HG02852 (cell line): ENCODE measurements around the gene PCNX2.

ENCODE experiments used
- ATAC-seq: cut with Tn5 transposase; IDR thresholded peaks from one replicate; pipeline ENCODE4 v1.9.1; 2021; ENCODE audit warnings: mild to moderate bottlenecking, moderate library complexity; ENCODE audit not compliant: unreplicated experiment

The PCNX2 gene

DNA sequence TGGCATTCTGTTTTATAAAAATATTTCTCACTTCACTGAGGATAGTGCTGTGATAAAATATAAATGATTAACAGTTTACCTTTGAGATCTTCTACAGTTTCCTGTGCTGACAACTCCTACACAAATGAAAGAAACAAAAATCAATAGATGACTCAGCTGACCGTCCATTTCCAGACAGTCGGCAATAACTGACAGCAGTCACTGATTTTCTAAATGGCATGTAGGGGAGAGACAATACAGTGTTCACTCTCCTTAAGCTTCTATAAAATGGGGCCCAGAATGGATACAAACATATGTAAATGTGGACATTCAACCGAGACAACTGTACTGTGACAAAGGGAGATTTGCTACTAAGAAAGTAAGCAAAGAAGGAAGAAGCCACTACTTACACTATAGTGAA is 34.3 kb downstream of the PCNX2 start:
- peak; percentile 94 for ATAC-seq

DNA sequence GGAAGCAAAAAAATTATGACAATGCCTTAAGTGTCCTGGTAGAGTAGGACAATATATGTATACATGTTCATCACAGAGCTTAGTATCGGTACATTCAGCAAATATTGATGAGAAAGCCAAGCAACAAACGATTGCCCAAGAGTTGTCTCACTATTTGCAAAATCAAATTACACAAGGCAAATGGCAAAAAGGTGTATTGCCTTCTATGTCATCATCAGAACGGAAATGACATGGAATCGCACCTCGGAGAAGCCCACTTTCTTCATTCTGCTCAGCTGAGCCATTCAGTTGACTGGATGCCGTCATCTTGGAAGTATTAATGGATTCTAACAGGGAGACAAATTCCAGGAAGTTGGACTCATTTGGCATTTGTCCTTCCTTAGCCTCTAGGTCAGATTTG is 37.7 kb downstream of the PCNX2 start:
- ATAC-seq = no peak

DNA sequence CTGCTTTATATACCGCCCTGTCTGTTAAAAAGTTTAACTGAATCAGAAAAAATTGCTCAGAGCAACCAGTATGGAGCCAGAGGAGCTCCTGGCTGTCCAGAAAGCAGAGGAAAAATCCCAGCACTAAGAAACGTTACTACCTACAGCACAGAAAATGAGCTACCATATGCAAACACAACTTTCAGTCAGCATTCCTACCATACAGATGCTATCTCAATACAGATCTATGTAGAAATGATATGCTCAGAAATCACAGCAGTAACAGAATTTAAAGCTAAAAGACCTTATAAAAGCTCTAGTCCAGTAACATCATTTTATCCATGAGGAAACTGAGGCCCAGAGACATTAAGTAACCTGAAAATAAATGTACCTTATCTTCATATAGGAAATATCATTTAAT is 38.7 kb downstream of the PCNX2 start:
- no peak for ATAC-seq

DNA sequence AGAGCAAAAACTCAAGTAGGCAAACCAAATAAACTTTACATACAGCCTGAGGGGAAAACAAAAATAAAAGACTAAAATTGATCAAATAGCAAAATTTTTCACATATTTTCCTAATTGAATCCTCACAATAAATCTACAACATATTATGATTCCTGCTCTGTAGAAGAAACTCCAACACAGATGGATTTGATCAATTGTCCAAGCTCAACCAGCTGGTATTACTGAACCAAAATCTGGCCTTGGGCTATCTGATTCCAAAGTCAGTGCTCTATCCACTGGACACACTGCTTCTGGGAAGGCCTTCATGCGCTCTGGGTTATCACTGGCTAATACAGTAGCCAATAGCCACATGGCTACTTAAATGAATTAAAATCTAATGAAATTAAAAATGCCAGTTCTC is 39.3 kb downstream of the PCNX2 start:
- no peak for ATAC-seq

DNA sequence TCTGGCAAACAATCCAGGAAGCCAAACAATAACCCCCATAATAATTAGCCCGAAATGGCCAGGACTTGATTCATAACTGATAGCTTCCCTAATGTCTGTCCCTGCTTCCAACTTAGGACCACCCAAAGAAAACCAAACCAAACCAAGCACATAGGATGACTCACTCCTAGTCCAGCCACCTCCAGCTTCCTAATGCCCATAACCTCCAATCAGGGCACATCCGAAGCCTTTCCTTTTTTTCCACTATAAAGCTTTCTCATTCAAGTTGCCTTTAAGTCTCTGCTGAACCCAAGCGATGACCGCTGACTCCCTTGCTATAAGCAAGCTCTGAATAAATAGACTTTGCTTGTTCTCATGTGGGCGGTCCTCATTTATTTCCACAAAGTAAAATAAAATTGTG is 40.4 kb downstream of the PCNX2 start:
- ATAC-seq = no peak

DNA sequence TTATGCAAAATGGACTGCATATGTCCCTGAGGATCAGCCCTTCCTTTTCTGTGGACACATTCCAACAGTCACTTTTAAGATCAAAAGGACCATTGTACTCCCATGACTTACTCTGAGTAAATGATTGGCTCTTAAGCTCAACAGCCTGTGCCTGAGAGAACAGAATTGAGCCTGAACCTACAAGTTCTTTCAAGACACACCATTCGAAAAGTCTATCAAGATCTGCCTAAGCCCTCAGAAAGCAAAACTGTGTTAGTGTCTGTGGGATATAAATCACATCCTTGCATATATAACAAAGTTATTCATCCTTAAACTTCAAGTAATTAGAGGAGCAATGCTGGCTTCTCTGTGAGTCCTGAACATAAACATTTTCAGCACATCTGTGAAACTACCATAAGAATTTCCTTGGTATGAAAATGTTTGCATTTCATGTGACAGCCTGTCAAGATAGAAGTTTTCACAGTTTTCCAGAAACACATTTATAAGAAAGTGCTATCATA is 41.6 kb downstream of the PCNX2 start:
- ATAC-seq = no peak

DNA sequence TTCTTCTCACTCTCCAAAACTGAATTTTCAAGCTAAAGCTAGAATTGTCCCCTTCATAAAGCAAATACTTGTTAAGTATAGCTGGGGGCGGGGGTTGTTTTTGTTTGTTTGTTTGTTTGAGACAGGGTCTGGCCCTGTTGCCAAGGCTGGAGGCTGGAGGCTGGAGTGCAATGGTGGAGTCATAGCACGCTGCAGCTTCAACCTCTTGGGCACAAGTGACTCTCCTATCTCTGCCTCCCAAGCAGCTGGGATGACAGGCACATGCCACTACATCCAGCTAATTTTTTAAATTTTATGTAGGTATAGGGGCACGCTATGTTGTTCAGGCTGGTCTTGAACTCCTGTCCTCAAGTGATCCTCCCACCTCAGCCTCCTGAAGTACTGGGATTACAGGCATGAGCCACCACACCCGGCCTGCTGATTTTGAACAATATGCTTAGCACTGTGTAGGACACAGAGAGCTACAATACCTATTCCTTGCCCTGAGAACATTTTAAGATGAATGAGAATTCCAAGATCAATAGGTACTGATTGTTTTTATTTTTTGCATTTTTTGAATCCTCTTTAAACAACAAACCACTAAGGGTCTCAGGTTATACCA is 42.2 kb downstream of the PCNX2 start:
- ATAC-seq = no peak

DNA sequence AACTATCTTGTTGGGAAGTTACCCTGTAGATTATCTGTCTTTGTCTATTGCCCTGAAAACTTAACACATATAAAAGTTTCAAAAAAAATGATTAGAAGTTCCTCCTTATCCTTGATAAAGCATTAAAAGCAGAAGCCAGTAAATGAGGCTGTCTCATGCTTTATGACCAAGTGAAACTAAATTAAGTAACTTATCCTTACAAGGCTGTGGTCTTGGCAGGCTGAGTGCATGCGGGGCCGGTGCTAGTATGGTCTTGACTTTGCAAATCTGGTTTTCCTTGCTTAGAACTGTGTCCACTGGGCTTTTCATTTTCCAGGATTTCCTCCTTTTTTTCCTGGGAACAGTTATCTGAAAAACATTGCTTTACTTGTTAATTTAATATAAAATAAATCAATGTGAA is 43.1 kb downstream of the PCNX2 start:
- ATAC-seq = no peak

DNA sequence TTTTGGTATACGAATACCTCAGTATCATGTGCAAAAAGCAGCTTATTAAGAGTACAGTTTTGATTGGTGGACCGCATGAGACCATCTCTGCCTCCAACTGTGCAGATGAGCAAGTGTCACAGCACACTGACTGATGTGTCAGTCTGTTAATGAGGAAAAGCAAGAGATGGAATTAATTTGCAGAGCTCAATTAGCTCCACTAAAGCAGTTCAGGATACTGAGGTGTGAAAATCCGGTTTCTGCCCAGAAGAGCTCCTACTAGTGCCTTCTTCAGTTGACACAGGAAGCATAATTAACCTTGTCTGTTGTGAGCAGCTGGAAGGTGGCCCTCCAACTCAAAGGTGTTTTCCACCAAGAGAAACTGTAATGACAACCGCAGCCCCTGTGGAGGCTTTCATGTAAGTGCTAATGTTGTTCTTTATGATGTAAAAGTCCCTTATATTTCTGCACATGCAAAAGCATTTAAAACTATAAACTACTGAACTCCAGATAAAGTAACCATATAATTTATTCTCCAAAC is 44.3 kb downstream of the PCNX2 start:
- ATAC-seq = no peak

DNA sequence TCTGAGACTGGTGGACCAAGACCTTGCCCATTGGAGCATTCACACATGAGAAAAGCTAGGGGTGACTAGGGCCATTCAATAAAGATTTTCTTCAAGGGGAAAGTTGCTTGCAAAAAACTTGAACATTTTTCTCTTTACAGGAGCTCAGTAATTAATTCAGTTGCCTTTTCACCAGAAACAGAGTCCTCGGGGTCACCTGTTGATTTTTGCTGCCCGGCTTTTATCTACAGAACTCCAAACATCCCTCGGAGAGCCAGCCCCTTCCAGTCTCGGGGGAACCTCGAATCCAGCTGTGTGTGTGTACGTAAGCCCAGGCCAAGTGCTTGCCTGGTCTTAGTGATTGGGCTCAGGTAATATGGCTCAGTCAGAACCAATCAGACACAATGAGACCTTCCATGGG is 47.5 kb downstream of the PCNX2 start:
- no peak for ATAC-seq

DNA sequence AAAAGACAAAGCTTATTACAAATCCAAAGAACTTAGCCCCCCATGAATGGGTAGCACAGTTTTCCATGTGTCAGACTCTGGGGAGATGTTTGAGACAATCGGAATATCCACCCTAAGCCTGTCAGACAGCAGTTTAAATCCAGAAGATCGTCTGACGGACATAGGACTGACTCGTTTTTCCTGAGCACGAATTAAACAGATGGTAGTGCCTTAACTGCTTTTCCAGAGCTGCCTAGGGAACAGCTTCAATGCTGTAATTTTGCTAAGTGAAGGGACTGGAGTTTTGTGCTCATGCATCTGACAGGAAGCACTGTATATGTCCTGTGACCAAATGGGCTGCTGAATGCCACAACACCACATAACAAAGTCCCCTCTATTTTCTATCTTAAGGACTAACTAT is 48.6 kb downstream of the PCNX2 start:
- ATAC-seq = no peak

DNA sequence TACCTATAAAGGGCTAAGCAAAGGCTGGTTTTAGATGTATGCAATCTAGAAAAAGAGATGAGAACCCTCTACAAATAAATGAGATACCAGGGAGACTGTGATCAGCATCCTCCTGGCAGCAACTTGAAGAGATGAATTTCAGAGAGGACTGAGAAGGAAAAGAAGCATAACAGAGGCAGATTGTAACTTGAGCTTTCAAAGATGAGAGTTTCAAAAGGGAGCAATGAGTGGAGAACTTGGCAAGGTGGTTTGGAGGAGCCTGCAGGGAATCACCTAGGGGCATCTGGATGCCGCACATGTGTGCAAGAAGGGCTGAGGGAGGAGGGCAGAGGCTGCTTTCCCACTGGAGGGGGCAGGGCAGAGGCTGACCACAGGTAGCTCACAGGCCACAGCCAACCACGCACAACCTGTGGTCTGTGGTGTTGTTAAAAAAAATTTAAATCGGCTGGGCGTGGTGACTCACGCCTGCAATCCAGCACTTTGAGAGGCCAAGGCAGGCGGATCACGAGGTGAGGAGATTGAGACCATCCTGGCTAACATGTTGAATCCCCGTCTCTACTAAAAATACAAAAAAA is 50.2 kb downstream of the PCNX2 start:
- no peak for ATAC-seq

DNA sequence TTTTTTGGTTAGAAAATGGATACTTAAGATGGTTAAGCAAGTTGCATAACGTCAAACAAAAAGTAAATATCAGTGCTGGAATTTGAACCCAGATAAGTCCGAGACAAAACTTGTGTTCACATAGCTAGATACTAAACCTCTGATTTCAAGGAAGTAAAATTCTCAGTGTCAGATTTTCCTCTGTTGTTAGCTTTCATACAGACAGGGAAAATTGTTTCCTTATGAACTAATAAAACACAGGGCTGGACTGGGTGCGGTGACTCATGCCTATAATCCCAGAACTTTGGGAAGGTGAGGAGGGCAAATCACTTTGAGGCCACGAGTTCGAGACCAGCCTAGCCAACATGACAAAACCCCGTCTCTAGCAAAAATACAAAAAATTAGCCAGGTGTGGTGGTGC is 51.3 kb downstream of the PCNX2 start:
- ATAC-seq = no peak

DNA sequence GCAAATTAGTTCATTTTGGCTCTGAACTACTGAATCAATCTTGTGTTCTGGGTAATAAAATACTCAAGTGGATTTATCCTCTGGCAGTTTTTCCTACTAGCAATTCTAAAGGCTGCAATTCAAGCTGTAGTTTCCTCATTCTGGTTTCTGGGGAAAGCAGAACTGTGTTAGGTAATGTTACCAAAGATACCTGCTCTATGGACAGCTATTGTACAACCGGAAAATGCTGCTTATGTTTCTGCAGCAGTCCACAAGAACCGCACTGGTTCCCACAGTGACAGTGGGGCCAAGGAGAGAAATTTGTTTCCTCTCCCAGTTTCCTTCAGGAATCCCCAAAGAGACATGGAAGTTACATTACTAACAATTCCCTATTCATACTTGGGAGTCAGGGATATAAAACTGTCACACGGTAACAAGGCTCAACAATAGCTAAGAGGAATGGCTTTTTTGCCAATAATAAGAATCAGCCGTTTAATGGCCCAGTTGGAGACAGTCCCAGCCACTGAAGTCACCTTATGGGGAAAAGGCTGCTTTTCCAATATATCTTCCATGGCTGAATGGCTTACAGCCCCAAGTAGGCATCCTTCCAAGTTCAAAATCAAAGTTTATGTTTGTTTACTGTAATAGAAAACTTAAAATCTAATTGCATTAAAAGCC is 52.6 kb downstream of the PCNX2 start:
- no peak for ATAC-seq

DNA sequence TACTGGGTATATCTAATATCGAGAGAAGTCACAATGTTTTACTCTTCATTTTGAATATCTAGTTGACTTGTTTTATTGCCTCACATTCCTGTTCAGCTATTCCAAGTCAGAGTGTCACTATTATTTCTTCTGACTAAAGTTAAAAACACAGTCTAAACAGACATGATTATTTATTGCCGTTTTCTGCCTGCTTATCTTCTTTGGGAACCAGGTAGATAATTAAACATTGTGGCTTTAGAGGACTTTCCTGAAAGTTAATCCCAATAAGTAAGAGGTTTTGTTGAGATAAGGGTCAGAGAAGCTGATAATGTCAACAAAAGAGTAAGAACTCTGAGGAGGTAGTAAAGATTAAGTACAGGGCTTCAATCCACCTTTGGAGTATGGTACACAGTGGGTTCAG is 53.8 kb downstream of the PCNX2 start:
- no peak for ATAC-seq

DNA sequence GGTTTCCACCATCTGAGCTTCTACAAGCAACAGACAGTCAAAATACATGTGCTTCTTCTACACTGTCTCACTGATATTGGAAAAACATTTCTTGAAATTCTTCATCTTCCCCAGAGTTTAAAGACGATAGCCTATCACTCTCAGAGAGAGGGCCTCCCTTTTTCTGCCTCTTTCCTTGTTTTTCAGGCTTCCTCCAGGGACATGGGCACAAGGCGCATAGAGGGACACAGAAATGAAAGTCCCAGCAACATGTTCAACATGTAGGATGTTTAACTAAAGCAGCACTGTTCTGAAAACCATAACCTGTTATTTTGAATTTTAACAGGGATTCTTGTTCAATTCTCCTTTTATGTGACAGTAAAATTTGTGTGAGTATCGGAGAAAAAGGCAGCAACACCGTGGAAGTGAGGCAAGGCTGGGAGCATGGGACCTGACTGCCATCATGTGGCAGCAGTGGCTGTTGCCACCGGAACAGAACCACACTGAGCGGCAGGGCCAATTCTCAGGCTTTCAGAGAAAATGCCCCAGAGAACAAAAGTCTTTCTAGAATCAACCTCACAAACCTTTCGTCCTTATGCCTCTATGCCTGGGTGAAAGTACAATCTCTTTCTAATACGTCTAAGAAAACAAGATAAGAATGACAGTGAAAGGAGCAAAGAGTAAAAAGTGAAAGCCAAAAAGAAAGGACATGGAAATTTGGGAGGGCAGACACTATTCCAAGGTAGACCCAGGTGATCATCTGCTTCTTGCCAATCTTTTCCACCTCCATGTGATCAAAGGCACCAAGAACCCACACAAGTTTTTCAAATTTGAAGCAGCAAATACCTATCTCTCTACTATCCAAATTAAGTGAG is 54.5 kb downstream of the PCNX2 start:
- no peak for ATAC-seq

DNA sequence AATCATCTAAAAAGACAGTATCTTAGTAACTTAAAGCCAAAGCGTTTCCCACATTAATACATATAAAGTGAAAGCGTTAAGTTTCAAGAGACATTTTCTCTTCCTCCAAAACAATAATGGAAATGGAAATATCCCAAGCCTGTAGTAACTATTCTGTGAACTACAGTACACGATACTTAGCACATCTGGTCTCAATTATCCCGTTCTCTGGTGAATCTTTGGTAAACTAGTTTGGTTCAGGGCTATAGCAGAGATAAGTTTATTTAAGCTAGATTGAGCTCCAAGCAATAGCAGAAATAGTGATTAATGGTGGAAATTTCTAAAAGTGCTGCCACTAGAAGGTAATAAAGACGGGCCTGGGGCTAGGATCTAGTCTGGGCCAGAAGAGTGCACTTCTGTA is 55.2 kb downstream of the PCNX2 start:
- no peak for ATAC-seq

DNA sequence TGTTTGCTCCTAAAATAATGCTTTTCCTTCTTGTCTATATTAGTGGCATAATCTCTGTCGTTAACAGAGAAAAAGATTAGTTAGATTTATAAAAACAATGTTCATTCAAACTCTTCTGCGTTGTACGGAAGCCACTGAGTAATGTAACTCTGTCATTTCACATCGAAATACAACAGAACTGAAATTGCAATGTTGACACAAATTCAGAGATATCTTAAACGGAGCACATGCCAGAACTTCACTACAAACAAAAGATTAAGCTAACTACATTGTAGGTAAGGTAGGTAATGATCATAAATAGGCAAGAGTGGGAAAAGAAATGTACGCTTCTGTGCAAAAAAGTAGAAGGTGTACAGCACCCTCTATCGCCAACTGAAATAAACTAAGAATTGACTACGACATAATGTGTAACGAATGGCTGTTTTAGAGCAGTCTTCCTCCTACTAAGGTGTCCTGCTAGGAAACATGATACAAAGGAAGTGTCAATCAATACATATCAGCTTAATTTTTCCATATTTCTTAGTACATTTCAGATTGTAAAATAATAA is 56.6 kb downstream of the PCNX2 start:
- ATAC-seq = no peak

DNA sequence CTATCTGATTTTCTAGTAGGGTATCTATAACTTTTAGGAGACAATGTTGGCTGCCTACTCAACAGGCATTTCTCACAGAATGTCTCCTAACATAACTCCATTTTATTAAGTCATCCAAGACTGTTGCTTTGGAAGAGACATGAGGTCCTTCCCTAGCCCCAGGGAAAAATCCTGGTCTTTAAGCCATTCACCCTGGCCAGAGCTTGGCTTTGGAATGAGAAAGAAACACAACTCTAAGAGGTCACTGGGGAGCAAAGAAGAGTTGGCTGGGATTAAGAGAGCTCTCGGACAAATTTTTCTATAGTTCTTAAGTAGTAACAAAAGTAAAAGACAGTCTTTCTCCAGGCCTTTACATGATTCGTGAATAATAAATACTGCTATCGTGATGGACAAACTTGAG is 57.9 kb downstream of the PCNX2 start:
- no peak for ATAC-seq

DNA sequence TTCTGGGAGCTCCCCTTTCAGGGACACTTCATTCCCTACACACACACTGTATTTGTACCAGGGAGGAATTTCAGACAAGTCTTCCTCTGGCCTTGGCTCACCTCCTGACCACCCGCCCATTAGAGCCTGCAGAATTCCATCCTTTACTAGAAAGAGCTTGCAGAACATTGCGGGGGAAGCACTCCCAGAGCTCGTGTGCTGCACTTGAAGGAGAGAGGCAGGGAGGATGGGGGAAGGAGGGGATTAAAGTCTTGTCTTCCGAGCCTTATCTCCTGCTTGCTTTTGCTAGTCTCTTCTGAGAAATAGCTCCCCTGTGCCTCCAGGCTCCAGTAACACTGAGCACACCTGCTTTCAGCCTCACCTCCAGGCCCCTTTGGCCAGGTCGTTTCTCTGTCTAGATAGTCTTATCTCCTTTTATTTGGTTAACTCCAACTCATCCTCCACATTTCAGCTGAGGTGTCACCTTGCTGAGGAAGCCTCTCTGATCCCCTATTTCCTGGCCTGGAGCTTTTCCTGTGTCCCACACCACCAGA is 62.0 kb downstream of the PCNX2 start:
- ATAC-seq = no peak

DNA sequence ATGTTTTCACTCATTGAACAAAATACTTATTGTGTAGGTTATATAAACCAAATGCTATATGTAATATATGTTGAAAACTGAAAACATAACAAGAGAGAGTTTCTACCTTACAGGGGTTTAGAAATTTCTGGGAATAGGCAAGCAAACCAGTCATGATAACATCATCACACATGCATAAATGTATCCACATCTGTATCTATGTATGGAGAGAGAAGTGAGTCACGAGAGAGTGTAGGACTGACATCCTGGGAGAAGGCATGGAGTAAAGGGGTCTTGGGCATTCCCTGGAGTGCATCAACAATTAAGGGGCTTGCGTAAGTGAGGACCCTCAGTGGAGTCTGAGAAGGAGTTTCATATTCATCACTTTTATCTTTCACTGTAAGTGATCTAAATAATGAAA is 65.5 kb downstream of the PCNX2 start:
- ATAC-seq = no peak
